Fibroblast of skin of back (primary cell): ENCODE results near the gene TRIB2. TPM values are rescaled to one million over a fixed set of nuclear protein-coding genes. Genes with fewer than 3 reads are reported as not detected.
A peak's percentile ranks its signal among the peaks of the same experiment; 100 is the strongest.
"Not testable (repeated sequence)": the region's sequence is repeated elsewhere in the genome, so short reads cannot be mapped to it uniquely, and the experiment has no call there.

Experiments used
- DNase-seq: peaks from one replicate; pipeline ENCODE4 v3.0.0-alpha.2; 2013
- polyA plus RNA-seq, 2 experiments: library from polyadenylated mRNA; unstranded; fragments of 120-200 nt; gene quantifications; one replicate each; pipeline ENCODE4 v1.2.1, GENCODE V29; 2013; ENCODE audit not compliant: insufficient read length in 2 of 2

TRIB2 gene
- 51.8 TPM for polyA plus RNA-seq (2013, experiment 1 of 2; ENCODE audit: insufficient read length)
- 44.5 TPM for polyA plus RNA-seq (2013, experiment 2 of 2; ENCODE audit: insufficient read length)

GRCh38 chr2:12716282-12717190, at the start of gene TRIB2:
TSS of gene TRIB2 (plus strand) at chr2:12716936. CDS start at chr2:12718308, 1,372 bp downstream.
- peak; percentile 91 for DNase-seq

- DNase-seq: no peak
Measured at GRCh38 chr2:12669036-12669435, 47.7 kb upstream of the TRIB2 start.

GRCh38 chr2:12672711-12673315, 43.9 kb upstream of the TRIB2 start:
- no peak for DNase-seq

DNA sequence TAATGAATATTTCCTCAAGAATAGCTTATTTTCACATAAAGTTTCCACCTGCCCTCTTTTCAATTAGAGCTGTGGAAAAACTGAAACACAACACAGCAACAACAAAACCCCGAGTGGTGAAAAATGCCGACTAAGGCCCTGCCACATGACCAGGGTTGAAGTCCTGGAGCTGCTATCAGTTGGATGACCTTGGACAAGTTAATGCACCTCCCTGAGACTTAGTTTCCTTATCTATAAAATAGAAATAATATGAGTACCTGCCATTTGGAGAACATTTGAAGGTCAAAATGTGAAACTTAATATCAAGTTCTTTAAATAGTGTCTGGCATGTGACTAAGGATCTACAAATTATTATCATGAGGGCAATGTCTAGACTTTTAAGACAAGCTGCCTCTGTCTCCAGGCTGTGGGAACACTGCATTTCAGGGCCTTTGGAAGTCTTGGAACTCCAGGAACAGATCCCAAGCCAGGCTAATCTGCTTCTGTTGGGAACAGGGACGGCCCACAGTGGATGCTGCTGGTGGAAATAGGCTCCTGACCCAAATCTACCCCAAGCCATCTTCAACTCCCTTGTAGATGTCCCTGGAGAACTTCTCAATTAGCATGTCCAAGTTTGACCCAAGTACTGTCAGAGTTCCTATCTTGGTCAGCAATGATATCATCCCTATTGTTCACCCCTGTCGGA, 42.0 kb upstream of the TRIB2 start:
- DNase-seq: no peak

- peak; percentile 63 for DNase-seq
Measured at GRCh38 chr2:12675352-12675795, 41.4 kb upstream of the TRIB2 start.

DNA sequence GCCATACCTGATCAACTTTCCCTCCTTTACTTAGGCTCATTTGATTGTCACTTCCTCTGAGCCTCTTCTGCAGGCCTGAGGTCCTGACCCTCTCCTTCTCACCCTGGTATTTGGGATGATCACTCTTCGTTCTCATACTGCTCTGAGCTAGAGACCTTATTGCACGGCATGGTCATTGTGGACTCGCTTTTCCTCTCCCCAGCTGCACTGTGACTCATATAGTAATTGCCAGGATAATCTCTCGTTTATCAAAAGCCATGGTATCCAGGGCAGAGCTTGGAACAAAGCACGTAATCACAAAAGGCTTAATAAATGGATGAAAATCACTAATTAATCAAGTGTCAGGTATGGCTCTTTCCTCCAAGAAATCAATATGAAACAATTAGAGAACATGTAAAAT, 40.9 kb upstream of the TRIB2 start:
- no peak for DNase-seq

DNA sequence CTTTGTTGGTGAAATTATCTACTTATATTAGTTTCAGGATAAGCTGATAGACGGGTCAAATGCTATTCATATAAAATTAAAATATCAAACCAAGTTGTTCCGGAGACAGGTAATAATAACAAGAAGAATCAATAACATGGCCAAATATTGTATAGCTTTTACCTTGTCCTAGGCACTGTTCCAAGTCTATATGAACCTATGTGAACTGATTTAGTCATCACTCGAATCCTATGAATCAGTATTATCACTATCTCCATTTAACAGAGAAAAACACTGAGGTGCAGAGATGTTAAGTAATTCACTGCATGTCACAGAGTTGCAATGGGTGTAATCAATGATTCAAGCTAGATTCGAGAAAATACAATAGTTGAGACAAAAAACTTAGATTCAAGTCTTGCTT, 40.0 kb upstream of the TRIB2 start:
- DNase-seq: no peak

GRCh38 chr2:12678186-12678585, 38.5 kb upstream of the TRIB2 start:
- DNase-seq: peak; percentile 44

DNA sequence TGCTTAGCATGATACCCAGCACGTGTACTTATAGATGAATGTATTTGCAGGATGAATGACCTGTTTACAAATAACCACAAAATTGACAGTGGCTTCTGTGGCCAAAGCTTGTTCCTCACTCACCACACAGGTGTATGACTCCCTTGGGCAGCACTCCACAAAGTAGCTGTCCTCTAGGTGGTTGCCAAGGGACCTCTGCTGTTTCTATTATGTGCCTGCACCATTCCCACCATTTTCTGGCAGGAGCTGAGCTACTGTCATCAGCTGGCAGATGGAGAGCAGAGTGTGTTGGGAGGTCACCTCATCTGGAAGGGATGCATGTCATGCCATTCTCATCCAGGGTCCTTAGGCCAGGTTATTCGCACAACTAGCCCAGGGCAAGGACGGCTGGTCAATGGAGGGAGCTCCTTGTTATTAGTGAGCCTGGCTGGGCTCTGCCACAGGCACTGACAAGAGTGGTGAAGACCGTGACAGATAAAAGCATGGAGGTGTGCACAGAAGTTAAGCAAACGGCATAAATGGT, 37.1 kb upstream of the TRIB2 start:
- DNase-seq: no peak

DNA sequence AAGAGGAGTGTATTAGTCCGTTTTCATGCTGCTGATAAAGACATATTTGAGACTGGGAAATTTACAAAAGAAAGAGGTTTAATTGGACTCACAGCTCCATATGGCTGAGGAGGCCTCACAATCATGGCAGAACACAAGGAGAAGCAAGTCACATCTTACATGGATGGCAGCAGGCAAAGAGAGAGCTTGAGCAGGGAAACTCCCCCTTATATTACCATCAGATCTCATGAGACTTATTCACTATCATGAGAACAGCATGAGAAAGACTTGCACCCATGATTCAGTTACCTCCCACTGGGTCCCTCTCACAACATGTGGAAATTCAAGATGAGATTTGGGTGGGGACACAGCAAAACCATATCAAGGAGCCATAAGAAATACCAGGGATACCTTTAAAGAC, 36.6 kb upstream of the TRIB2 start:
- not testable (repeated sequence) for DNase-seq

DNA sequence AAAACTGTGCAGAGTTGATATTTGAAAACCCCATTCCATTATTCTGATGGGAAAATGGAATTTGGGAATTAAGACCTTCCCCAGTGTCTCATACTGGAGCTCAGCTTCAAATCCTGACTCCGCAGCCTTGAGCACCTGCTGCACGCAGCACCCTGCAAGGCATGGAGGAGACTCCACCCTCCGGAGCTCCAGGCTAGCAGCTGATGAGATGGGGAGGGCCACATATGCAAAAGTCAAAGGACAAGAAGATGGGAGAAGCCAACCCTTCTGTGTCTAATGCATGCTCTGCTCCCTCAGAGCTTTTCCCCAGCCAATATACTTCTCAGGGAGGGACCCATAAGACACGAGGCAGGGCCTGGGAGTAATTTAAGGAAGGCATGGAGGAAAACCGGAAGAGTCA, 34.7 kb upstream of the TRIB2 start:
- no peak for DNase-seq

GRCh38 chr2:12683457-12684100, 33.2 kb upstream of the TRIB2 start:
- DNase-seq: no peak

DNA sequence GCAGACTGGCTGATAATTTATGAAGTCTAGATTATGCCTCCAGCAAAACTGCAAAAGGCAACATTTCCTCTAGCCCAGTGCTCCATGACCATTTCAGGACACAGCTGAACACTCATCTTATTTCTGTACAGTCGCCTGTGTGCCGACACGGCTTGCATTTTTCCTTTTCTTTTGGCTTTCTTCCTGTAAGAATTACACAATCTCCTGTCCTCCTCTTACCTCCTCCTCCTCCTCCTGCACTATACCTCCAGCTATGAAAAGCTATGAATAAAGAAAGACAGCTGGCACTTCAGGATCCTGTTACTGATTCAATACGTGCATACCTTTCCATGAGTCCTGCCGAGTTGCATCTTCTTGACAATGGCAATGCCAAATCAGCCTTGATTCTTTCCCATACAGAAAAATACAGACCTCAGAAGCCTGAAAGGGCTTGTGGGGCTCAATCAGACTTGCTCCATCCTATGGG, 32.2 kb upstream of the TRIB2 start:
- peak; percentile 41 for DNase-seq

GRCh38 chr2:12685145-12685544, 31.6 kb upstream of the TRIB2 start:
- no peak for DNase-seq

DNA sequence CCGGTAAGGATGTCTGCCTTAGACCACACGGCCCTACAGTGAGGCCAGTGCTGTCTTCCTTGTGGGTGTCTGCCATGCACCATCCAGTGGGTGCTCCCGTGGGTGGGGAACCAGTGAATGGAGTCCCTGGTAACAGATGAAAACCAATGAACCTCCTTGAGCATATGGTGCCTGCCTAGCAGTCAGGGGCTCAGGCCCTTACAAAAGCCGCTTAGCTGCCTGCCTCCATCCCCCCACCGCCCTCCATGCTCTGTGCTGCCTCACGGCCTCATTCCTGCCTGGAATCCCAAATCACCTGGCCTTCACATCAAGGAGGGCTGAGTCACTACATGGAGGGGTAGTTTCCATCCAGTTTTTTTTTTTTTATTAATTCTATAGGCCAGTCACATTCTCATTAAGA, 30.8 kb upstream of the TRIB2 start:
- DNase-seq: no peak

DNA sequence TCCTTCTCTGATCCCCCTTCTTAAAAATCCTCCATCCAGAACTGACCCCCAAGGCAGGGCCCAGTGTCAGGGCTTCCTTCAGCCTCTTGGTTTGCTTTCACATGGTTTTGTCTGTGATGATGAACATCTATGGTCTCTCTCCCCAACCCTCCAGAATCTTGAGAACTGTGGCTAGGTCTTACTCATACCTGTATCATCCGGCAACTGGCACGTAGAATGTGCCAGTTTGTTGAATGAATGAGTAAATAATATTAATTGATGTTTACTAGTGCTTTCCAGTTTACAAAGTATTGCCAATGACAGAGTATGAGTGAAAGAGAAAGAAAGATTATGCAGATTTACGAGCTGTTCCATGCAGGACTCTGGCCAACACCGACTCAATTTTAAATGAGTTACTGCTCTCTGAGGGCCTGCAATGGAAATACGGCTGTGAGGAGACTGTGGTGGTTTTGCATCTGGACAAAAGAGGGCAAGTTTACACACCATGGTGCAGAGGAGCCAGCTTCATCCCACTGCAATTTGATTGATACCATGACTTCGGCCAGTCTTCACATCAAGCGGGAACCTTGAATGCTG, 29.9 kb upstream of the TRIB2 start:
- no peak for DNase-seq

DNA sequence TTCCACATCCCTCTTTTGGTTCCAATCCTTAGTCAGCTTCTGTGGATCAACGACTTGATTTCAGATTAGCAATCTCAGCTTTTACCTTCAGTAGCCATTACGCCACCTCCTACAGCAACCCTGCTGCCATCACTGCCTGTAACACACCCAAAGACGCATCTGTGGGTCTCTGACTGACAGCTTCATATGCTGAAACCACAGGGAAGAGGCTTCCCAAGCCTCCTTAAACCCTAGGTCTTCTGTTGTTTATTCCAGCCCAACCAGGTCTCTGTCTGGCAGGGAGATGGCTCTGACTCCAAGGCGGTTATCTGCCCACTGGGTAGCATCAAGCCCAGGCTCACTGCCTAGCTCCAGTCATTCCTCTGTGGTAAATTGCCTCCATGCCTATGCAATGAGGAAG, 28.6 kb upstream of the TRIB2 start:
- no peak for DNase-seq

DNA sequence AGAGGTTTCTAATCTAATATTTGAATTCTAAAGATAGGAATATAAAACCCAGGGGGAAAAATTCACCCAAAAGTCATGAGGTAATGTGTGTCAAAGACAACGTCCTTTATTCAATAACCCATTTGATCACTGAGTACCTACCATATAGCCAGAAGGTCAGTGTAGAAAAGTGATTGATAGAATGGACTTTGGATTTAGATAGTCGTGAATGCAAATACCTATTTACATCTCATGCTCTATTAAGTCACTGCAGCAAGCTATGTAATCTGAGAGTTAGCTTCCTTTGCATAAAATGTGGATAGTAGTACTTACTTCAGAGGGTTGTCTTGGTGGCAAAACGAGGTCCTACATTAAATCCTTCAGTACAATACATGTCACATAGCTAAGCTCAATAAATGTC, 27.8 kb upstream of the TRIB2 start:
- DNase-seq: no peak

GRCh38 chr2:12693509-12693908, 23.2 kb upstream of the TRIB2 start:
- no peak for DNase-seq

GRCh38 chr2:12694990-12695774, 21.6 kb upstream of the TRIB2 start:
- DNase-seq: no peak

DNA sequence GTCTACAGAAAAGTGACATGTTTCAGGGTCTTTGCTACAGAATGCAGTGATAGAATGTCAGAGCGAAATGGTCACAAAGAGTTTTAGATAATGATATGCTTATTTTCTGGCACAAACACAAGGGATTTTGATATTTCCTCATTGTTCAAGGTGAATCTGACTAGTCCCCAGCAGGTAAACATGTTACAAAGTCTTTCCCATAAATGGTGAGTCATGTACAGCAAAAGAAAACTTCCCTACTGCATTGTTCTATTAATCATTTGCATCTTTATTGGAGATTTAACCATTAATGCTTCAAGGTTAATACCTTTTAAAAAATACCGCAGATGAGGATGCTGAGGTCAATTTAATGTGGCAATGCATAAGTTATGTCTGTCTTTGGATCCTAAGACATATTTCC, 19.1 kb upstream of the TRIB2 start:
- DNase-seq: no peak
